HCT116 (cell line): ENCODE measurements around the gene SMAD9. TPM values are rescaled to one million over a fixed set of nuclear protein-coding genes. Genes with fewer than 3 reads are reported as not detected.

ENCODE experiments used
- ATAC-seq: fragments of 200-7000 bp; cut with Tn5 transposase; 2 replicates; pipeline ENCODE4 v1.9.1; 2020; ENCODE audit warnings: mild to moderate bottlenecking, moderate library complexity
- BruUV-seq: library from RNA; stranded (reverse); fragments of 400-500 nt; replicated peaks from 2 replicates; lab custom pipeline; 2021; lab: Mats Ljungman, UMichigan
- CTCF ChIA-PET: fragments of 300-600 bp; sonication (Branson Sonifier 250); formaldehyde crosslinking; loops from one replicate; lab custom pipeline; 2021; ENCODE audit warnings: antibody characterized with exemption; lab: Charles Lee
- POLR2A ChIA-PET: fragments of 300-600, 350-600 bp; sonication (Branson Sonifier 250); formaldehyde crosslinking; loops from one replicate; lab custom pipeline; 2021; ENCODE audit warnings: antibody characterized with exemption; lab: Charles Lee
- RAD21 ChIA-PET, 2 experiments: fragments of 300-600 bp; sonication (Branson Sonifier 250); formaldehyde crosslinking; loops; one replicate each; lab custom pipeline; 2023; ENCODE audit warnings: low total read pairs in 2 of 2; ENCODE audit not compliant: uncharacterized antibody in 2 of 2, unreplicated experiment in 2 of 2, low non-redundant PET in 1 of 2; lab: Charles Lee
- DNase-seq: peaks from one replicate; pipeline ENCODE4 v3.0.0-alpha.2; 2010; ENCODE audit warnings: low read depth, low spot score
- H2AFZ ChIP-seq: fragments of 200-600 bp; shearing (Covaris generic), sonication (generic); 2 replicates; pipeline ENCODE4 v1.6.1; 2017; ENCODE audit warnings: low read depth, mixed run types, mixed read lengths, antibody characterized with exemption, low read length; ENCODE audit not compliant: poor library complexity, severe bottlenecking
- H3K27ac ChIP-seq: 2 replicates; pipeline ENCODE4 v1.5.1; 2012; ENCODE audit warnings: low read depth, low read length
- H3K27me3 ChIP-seq: fragments of 200-600 bp; sonication (generic); 2 replicates; pipeline ENCODE4 v1.6.1; 2016; ENCODE audit warnings: mixed run types, low read length, mixed read lengths; ENCODE audit not compliant: insufficient read depth
- H3K36me3 ChIP-seq, 2 experiments: fragments of 200-500 bp in 1 of 2; fragments of 200-600 bp in 1 of 2; sonication (Bioruptor generic) in 1 of 2; sonication (generic) in 1 of 2; 2 replicates each; pipeline versions ENCODE4 v1.5.1 to v1.6.1; 2014 to 2016; ENCODE audit warnings: low read length in 2 of 2, inconsistent platforms in 1 of 2, mixed read lengths in 1 of 2, mixed run types in 1 of 2; ENCODE audit not compliant: insufficient read depth in 2 of 2, control insufficient read depth in 1 of 2
- H3K4me1 ChIP-seq, 2 experiments: fragments of 200-600 bp in 1 of 2; sonication (generic) in 1 of 2; 2 replicates each; pipeline versions ENCODE4 v1.5.1 to v1.6.1; 2012 to 2017; ENCODE audit warnings: low read length in 2 of 2, inconsistent platforms in 1 of 2, mild to moderate bottlenecking in 1 of 2, mixed read lengths in 1 of 2, mixed run types in 1 of 2, moderate library complexity in 1 of 2; ENCODE audit not compliant: insufficient read depth in 2 of 2, control insufficient read depth in 1 of 2
- H3K4me2 ChIP-seq: fragments of 200-600 bp; sonication (generic); 2 replicates; pipeline ENCODE4 v1.6.1; 2017; ENCODE audit warnings: mixed run types, low read length, mixed read lengths
- H3K4me3 ChIP-seq, 2 experiments: fragments of 200-600 bp in 1 of 2; sonication (generic) in 1 of 2; replicated peaks in 1 of 2; 2 replicates each; pipeline ENCODE4 v1.5.1; 2011 to 2016; ENCODE audit warnings: low read length in 2 of 2, control low read depth in 1 of 2, low read depth in 1 of 2, mild to moderate bottlenecking in 1 of 2, mixed read lengths in 1 of 2, mixed run types in 1 of 2
- H3K79me2 ChIP-seq: fragments of 200-600 bp; sonication (generic); 2 replicates; pipeline ENCODE4 v1.6.1; 2017; ENCODE audit warnings: mild to moderate bottlenecking, mixed run types, low read length, moderate library complexity, mixed read lengths; ENCODE audit not compliant: insufficient read depth
- H3K9ac ChIP-seq: fragments of 200-600 bp; sonication (generic); 2 replicates; pipeline ENCODE4 v1.6.1; 2016; ENCODE audit warnings: low read length, mixed read lengths
- H3K9me2 ChIP-seq: fragments of 200-600 bp; sonication (generic), shearing (Covaris generic); 2 replicates; pipeline ENCODE4 v1.6.1; 2017; ENCODE audit warnings: mixed run types, mild to moderate bottlenecking, moderate library complexity; ENCODE audit not compliant: insufficient read depth
- H3K9me3 ChIP-seq, 2 experiments: fragments of 200-500 bp in 1 of 2; fragments of 200-600 bp in 1 of 2; sonication (Bioruptor generic) in 1 of 2; sonication (generic) in 1 of 2; 2 replicates each; pipeline ENCODE4 v1.6.1; 2014 to 2017; ENCODE audit warnings: low read length in 2 of 2, mixed read lengths in 2 of 2, inconsistent platforms in 1 of 2, low read depth in 1 of 2, mild to moderate bottlenecking in 1 of 2, mixed run types in 1 of 2, moderate library complexity in 1 of 2; ENCODE audit not compliant: control insufficient read depth in 1 of 2, insufficient read depth in 1 of 2
- H4K20me1 ChIP-seq: fragments of 200-600 bp; sonication (generic), shearing (Covaris generic); 2 replicates; pipeline ENCODE4 v1.6.1; 2017; ENCODE audit warnings: mixed run types, mild to moderate bottlenecking, moderate library complexity; ENCODE audit not compliant: insufficient read depth
- CBX3 ChIP-seq: IDR thresholded peaks from 2 replicates; pipeline ENCODE4 v1.6.1; 2012; ENCODE audit warnings: low read depth
- CTCF ChIP-seq, 3 experiments: fragments of 200-600 bp in 1 of 3; sonication (generic) in 1 of 3; IDR thresholded peaks in 2 of 3; conservative IDR thresholded peaks in 1 of 3; 2 replicates each; pipeline ENCODE4 v1.5.1; 2012 to 2017; ENCODE audit warnings: low read depth in 2 of 3, low read length in 2 of 3, antibody characterized with exemption in 1 of 3, borderline replicate concordance in 1 of 3, control low read depth in 1 of 3, mild to moderate bottlenecking in 1 of 3, mixed read lengths in 1 of 3, mixed run types in 1 of 3, moderate library complexity in 1 of 3; ENCODE audit not compliant: insufficient read depth in 1 of 3
- EGR1 ChIP-seq: IDR thresholded peaks from 2 replicates; pipeline ENCODE4 v1.6.1; 2012; ENCODE audit warnings: low read depth
- EZH2 ChIP-seq: fragments of 200-600 bp; sonication (generic); IDR thresholded peaks from 2 replicates; pipeline ENCODE4 v1.6.1; 2017; ENCODE audit warnings: antibody characterized with exemption, mixed run types
- EZH2phosphoT487 ChIP-seq: fragments of 200-600 bp; IDR thresholded peaks from 2 replicates; pipeline ENCODE4 v1.6.1; 2018; ENCODE audit warnings: antibody characterized with exemption, borderline replicate concordance
- JUND ChIP-seq: IDR thresholded peaks from 2 replicates; pipeline ENCODE4 v1.6.1; 2012
- POLR2A ChIP-seq: IDR thresholded peaks from 2 replicates; pipeline ENCODE4 v1.7.0; 2011; ENCODE audit warnings: borderline replicate concordance; ENCODE audit not compliant: insufficient read depth, insufficient read length; ENCODE audit errors: extremely low read depth
- POLR2AphosphoS5 ChIP-seq: IDR thresholded peaks from 2 replicates; pipeline ENCODE4 v1.6.1; 2011; ENCODE audit warnings: mild to moderate bottlenecking, low read depth, low read length, moderate library complexity
- SIN3A ChIP-seq: IDR thresholded peaks from 2 replicates; pipeline ENCODE4 v1.6.1; 2012; ENCODE audit warnings: low read depth
- SP1 ChIP-seq: IDR thresholded peaks from 2 replicates; pipeline ENCODE4 v1.6.1; 2012; ENCODE audit warnings: low read depth
- SRF ChIP-seq: IDR thresholded peaks from 2 replicates; pipeline ENCODE4 v1.6.1; 2012; ENCODE audit warnings: low read depth
- TCF7L2 ChIP-seq: IDR thresholded peaks from 2 replicates; pipeline ENCODE4 v1.7.0; 2011; ENCODE audit warnings: borderline replicate concordance, inconsistent platforms; ENCODE audit not compliant: insufficient read depth, insufficient read length; ENCODE audit errors: extremely low read depth
- intact Hi-C: fragments of 100-400 bp; cut with micrococcal nuclease; formaldehyde crosslinking; loops from 2 replicates; pipeline ENCODE4 v1.10.0; 2022
- total RNA-seq: library from RNA; stranded (reverse); gene quantifications from one replicate; pipeline ENCODE4 v1.2.1, GENCODE V29; 2021; ENCODE audit not compliant: unreplicated experiment
- TF ChIP-seq, protein P1 (sequence below): IDR thresholded peaks from 2 replicates; pipeline ENCODE4 v1.6.1; 2012
- TF ChIP-seq, protein P2 (sequence below): IDR thresholded peaks from 2 replicates; pipeline ENCODE4 v1.6.1; 2012; ENCODE audit warnings: low read depth

SMAD9 gene
- total RNA-seq, 1 experiment from 2014 or later = 4.3 TPM

DNA sequence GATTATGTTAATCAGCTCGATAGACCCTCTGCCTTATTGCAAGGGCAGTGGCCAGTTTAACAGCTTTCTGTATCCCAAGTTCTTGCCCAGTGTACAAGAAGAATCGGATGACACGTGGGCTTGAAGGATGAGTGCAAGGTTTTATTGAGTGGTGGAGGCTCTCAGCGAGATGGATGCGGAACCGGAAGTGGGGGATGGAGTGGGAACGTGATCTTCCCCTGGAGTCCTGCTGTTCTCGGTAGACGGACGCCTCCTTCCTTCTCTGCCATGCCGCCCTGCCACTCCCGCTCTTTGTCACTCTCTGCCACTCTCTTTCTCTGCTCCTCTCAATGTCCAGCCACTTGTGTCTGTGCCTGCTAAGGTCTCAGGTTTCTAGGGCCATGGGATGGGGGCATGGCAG, 80.1 kb downstream of the SMAD9 start:
- POLR2A ChIA-PET = no interaction called here
- TF ChIP-seq, protein P1, sequence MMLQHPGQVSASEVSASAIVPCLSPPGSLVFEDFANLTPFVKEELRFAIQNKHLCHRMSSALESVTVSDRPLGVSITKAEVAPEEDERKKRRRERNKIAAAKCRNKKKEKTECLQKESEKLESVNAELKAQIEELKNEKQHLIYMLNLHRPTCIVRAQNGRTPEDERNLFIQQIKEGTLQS = no peak
- no peak for TF ChIP-seq SP1
- no peak for TF ChIP-seq POLR2A
- DNase-seq = no peak
- intact Hi-C loops = no loop called here
- ATAC-seq = no peak
- Histone ChIP-seq H3K4me1 (no peaks in the 10 kb centered on the region), H3K36me3 (no peaks in the 10 kb centered on the region), H3K4me3 (no peak overlapping the region), H3K27me3 (no peaks in the 10 kb centered on the region), H3K9me3 (no peaks in the 10 kb centered on the region), H3K79me2 (no peaks in the 10 kb centered on the region), H3K4me2 (no peak overlapping the region), H3K9ac (no peak overlapping the region), H4K20me1 (no peaks in the 10 kb centered on the region), H2AFZ (no peak overlapping the region), H3K27ac (no peak overlapping the region), H3K9me2 (no peaks in the 10 kb centered on the region)
- CTCF ChIA-PET = no interaction called here
- no TSS peak for BruUV-seq
- RAD21 ChIA-PET = no interaction called here

- Histone ChIP-seq H3K36me3 (no peaks in the 10 kb centered on the region), H3K79me2 (no peaks in the 10 kb centered on the region), H3K27ac (no peak overlapping the region), H3K4me3 (no peak overlapping the region), H4K20me1 (no peaks in the 10 kb centered on the region), H3K9me2 (no peaks in the 10 kb centered on the region), H3K4me1 (no peaks in the 10 kb centered on the region), H2AFZ (no peak overlapping the region), H3K4me2 (no peak overlapping the region), H3K9me3 (no peaks in the 10 kb centered on the region), H3K9ac (no peak overlapping the region), H3K27me3 (no peaks in the 10 kb centered on the region)
- POLR2A ChIA-PET = no interaction called here
- TF ChIP-seq, protein P2, sequence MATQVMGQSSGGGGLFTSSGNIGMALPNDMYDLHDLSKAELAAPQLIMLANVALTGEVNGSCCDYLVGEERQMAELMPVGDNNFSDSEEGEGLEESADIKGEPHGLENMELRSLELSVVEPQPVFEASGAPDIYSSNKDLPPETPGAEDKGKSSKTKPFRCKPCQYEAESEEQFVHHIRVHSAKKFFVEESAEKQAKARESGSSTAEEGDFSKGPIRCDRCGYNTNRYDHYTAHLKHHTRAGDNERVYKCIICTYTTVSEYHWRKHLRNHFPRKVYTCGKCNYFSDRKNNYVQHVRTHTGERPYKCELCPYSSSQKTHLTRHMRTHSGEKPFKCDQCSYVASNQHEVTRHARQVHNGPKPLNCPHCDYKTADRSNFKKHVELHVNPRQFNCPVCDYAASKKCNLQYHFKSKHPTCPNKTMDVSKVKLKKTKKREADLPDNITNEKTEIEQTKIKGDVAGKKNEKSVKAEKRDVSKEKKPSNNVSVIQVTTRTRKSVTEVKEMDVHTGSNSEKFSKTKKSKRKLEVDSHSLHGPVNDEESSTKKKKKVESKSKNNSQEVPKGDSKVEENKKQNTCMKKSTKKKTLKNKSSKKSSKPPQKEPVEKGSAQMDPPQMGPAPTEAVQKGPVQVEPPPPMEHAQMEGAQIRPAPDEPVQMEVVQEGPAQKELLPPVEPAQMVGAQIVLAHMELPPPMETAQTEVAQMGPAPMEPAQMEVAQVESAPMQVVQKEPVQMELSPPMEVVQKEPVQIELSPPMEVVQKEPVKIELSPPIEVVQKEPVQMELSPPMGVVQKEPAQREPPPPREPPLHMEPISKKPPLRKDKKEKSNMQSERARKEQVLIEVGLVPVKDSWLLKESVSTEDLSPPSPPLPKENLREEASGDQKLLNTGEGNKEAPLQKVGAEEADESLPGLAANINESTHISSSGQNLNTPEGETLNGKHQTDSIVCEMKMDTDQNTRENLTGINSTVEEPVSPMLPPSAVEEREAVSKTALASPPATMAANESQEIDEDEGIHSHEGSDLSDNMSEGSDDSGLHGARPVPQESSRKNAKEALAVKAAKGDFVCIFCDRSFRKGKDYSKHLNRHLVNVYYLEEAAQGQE = no peak
- TF ChIP-seq CBX3 (no peak), EZH2phosphoT487 (no peak), SP1 (no peak), POLR2AphosphoS5 (no peak), EGR1 (no peak), CTCF (IDR thresholded peaks at IDR 0.05 in 2 of 3, conservative IDR thresholded peaks at IDR 0.05 in 1 of 3; ENCODE audit: borderline replicate concordance in 1 of 3, insufficient read depth in 1 of 3, low read depth in 2 of 3, low read length in 2 of 3) (no peak), SIN3A (no peak), EZH2 (no peak), TCF7L2 (no peak), SRF (no peak), JUND (no peak)
- DNase-seq (no peak), ATAC-seq (no peak)
- intact Hi-C loops = no loop called here
- CTCF ChIA-PET = no interaction called here
- no TSS peak for BruUV-seq
- RAD21 ChIA-PET = no interaction called here
Measured at GRCh38 chr13:36839281-36839680, 80.8 kb downstream of the SMAD9 start.
